Measurements from ENCODE around the gene SLC24A4. TPM values are rescaled to one million over a fixed set of nuclear protein-coding genes. Genes with fewer than 3 reads are reported as not detected.
A peak's percentile ranks its signal among the peaks of the same experiment; 100 is the strongest.

The SLC24A4 gene
- total RNA-seq, 2 donors from 2014 or later, result 0.09 to 0.25 TPM

DNA sequence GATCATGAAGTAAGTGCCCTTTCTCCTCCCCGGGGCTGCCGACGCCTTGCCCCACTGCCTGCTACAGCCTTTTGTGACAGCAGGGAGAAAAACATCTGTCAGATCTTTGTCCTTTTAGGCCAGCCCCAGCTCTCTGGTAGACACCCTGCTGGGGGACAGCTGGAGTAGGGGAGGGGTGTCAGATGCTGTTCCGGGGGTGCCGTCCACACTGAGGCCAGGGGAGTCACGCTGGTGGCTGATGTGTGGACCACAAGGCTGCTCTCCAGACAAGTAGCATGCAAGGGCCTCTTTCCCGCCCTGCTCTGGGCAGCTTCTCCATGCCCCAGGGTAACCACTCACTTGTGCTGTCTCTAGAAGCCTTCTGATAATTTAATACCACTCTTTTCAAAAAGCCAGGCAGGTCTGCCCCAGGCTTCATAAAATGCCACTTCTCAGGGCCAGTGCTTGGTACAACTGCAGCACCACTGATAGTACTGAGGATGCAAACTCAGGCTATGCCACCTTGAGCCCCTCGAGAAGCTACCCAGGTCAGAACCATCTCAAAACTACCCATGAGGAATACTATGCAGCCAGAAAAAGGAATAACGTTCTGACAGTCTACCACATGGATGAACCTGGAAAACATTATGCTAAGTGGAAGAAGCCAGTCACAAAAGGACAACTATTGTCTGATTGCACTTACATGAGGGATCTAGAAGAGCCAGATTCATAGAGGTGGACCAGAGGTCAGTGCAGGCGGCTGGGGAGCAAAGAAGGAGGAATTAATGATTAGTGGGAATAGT lies 124.6 kb downstream of the SLC24A4 start:
- DNase-seq (no peak), ATAC-seq (no peak)
- intact Hi-C loops (cut with DNase I, micrococcal nuclease), result no loop called here

GRCh38 chr14:92448786-92449185 lies 125.8 kb downstream of the SLC24A4 start:
- DNase-seq (no peak), ATAC-seq (no peak)
- intact Hi-C loops (cut with DNase I, micrococcal nuclease), result no loop called here

DNA sequence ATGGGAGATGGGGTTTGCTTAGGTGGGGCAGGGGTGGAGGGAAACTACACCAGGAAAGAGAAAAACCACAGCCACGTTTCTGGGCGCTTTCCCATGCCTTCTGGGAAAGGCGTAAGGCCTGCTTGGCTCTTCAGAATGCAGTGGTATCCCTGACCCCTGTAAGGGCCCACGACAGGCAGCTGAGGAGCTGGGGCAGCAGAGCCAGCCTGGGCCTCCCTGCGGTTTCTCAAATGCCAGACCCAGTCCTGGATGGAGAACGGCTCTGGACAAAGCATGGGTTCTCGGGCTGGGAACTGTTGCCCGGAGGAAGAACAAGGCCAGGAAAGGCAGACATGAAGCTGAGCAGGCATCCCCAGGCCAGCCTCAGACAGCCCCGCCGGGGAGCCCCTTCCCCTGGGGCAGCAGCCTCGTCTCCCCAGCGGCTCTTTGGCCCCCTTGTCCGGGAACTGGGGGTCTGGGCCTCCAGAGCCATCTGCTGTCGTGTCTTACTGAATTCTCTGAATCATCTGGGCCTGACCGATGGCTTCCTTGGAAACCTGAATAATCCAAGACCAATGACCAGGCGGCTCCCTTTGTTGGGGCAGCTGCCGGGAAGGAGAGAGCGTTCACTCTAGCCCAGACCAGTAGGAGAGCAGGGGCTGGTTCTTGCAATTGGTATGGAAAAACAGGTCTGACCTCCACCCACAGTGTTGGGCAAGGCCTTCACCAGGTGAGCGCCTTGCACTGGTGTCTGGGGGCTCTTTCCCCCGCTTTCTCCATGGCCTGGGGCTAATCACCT lies 126.6 kb downstream of the SLC24A4 start:
- DNase-seq, result no peak
- intact Hi-C loops (cut with DNase I, micrococcal nuclease), result no loop called here
- no peak for ATAC-seq

- intact Hi-C loops (cut with DNase I, micrococcal nuclease), result no loop called here
- DNase-seq (no peak), ATAC-seq (no peak)
These were observed 127.5 kb downstream of the SLC24A4 start for GRCh38 chr14:92450351-92451070.

DNA sequence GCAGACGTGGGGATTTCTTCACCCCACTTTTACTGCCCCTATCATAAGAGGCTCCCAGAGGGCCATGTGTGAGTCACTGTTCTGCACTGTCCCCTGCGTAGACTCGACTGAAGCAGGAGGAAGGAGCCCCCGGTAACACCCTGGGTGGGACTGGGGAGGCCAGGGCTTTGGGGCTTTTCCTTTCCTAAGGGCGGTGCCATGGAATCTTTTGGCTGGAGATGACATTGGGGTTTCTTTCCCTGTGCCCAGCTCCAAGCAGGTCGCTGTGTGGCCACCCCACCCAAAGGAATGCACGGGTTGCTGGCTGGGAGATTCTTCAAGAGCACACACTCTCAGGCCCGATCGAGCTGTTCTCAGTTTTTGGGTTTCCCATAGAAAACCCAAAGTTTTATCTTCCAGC lies 128.3 kb downstream of the SLC24A4 start:
- intact Hi-C loops (cut with DNase I, micrococcal nuclease), result no loop called here
- no peak for DNase-seq
- ATAC-seq, result no peak

GRCh38 chr14:92451755-92452154 lies 128.8 kb downstream of the SLC24A4 start:
- intact Hi-C loops (cut with DNase I, micrococcal nuclease), result no loop called here
- ATAC-seq (no peak), DNase-seq (no peak)

DNA sequence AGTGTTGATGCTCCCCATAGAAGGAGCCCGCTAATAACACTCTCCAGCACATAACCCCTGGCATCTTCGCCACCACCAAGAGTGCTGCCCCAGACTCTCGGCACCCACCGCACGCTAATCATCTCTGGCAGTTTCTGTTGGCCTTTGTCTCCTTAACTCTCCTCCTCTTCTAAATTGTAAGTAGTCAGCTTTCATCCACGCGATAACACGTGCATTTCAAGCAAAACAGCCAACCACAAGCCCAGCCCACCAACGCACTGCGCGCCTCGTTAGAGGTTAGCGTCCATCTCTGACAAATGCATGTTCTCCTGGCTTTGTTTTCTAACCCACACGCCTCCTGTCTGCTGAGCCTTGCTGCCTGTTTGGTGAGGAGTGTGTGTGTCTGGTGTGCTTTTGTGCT lies 129.5 kb downstream of the SLC24A4 start:
- DNase-seq (no peak), ATAC-seq (no peak)
- intact Hi-C loops (cut with DNase I, micrococcal nuclease), result no loop called here

GRCh38 chr14:92453691-92454090 lies 130.7 kb downstream of the SLC24A4 start:
- DNase-seq (no peak), ATAC-seq (no peak)
- intact Hi-C loops (cut with DNase I, micrococcal nuclease), result no loop called here

- DNase-seq (no peak), ATAC-seq (no peak)
- intact Hi-C loops (cut with DNase I, micrococcal nuclease), result no loop called here
These were observed 132.3 kb downstream of the SLC24A4 start for GRCh38 chr14:92455231-92455630.

DNA sequence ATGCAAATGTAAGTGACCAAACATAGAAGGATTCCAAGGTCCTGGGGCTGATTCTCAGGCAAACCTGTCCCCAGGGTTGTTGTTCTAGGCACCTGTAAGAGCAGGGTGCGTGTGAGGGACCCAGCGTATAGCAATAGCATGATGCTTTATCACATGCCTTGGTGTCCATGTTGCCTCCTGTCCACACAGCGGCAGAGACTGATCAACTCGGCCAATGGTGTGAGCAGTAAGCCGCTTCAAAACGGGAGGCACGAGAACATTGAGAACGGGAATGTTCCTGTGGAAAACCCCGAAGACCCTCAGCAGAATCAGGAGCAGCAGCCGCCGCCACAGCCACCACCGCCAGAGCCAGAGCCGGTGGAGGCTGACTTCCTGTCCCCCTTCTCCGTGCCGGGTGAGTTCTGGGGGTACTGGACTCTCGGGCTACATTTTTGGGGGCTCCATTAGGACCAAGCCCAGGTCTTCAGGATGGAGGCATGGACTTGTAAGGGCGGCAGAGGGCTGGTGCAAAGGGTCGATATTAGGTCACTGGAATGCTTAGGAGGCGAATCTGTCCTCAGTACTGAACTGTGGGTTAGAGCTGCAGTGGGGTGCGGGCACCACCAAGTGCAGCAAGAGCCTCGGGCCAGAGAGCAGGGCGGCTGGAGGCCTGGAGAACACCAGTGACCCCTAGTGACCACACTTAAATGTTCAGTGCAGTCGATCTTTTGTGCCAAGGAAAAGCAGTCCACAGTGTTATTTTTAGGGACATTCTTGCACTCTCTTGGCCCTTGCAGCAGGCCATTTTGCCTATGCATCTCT lies 133.4 kb downstream of the SLC24A4 start:
- DNase-seq, result peak in 1 of 2 donors; percentile 41
- ATAC-seq, result peak; percentile 79
- intact Hi-C loops (cut with DNase I, micrococcal nuclease), result no loop called here

- no peak for DNase-seq
- intact Hi-C loops (cut with DNase I, micrococcal nuclease), result no loop called here
- ATAC-seq, result no peak
These were observed 134.1 kb downstream of the SLC24A4 start for GRCh38 chr14:92457016-92457565.

DNA sequence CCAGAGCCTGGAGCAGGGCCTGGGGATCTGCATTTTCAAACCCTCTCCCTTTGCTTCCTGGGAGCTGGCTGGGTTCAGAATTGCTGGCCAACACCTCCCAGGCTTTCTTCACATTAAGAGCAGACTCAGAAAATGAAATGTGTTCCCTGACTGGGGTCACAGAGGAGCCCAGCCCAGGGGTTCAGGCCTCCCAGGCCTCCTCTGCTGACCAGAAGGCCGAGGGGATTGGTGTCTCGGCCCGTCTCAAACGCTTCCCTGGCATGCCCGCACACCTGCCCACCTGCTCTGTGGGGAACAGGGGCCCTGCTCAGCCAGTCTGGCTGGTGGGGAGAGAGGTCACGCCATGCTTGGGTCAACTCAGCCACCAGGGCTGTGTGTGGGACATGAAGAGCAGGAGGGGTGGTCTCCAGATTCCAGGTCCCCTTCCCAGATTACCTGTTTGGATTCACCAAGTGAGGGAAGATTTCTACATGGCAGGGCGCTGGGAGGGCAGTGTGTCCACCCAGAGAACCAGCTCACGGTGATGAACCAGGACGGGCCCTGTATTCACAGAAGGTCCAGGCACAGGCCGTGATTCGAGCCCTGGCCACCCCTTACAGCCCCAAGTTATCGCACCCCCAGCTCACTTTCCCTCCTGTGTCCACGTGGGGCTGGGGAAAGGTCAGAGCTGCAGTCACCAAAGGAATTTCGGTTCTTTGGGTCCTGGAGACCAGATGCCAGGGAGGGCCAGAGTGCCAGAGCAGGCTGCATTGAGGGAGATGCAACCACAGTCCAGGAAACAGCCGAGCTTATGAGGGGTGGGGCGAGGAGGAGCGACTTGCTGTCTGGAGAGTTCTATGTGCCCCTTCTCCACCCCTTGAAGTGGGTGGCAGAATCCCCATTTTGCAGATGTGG lies 135.4 kb downstream of the SLC24A4 start:
- DNase-seq (no peak), ATAC-seq (no peak)
- intact Hi-C loops (cut with DNase I, micrococcal nuclease), result no loop called here

DNA sequence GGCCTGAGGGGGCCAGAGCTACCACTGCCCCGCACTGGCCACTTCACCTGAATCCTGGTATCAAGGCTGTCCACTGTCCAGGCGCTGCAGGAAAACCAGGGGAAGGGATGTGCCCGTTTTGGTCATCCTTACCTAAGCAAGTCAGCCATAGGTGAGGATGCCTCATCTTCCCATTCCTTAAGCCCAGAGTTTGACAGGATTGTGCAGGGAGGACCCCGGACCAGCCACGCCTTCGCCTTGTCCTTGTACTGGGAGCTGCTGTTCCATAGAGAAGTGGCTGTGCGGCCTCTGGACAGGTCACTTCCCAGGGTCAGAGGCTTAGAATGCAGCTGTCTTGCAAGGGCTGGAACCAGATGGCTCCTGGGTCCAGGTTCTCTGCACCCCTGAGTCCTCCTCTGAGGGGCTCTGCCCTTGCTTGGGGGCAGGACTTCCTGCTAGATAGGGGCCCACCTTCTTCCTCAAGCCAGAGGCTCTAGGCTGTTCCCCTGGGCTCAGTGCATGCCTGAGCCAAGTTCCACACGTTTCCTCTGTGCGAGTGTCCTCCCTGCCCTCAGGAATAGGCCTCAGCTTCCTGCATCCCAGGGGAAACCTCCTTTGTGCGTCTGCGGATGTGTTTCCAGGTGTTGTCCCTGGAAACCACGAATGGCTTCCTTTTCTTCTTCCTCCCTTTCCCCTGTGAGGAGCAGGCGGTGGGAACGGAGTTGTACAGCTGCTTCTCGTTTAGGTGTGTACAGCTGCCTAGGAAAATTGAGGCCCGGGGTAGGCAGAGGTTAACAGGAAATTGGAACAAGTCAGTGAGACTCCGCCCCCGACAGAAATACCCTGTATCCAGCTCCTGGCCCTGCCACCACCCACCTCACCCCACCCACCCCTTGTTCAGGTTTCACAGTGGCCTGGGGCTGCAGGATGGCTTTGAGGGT lies 136.3 kb downstream of the SLC24A4 start:
- ATAC-seq, result no peak
- no peak for DNase-seq
- intact Hi-C loops (cut with DNase I, micrococcal nuclease), result no loop called here

GRCh38 chr14:92459950-92460421 lies 137.0 kb downstream of the SLC24A4 start:
- DNase-seq (no peak), ATAC-seq (no peak)
- intact Hi-C loops (cut with DNase I, micrococcal nuclease), result no loop called here

DNA sequence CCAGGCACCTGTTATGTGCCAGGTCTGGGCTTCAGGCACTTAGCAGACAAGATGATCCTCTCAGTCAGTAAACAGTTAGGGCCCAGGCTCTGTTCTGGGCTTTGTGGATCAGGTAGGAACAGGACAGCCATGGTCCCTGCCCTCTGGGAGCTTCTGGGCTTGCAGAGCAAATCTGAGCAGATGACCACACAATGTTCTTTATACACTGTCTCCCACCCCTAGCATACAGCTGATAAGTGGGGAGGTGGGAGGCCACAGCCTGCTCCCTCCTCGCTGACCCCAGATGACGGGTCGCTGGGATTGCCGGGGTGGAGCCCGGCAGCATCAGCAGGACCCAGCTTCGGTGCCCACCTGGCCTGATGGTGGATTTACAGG lies 137.6 kb downstream of the SLC24A4 start:
- intact Hi-C loops (cut with DNase I, micrococcal nuclease), result no loop called here
- DNase-seq (no peak), ATAC-seq (no peak)

GRCh38 chr14:92460916-92461579 lies 138.1 kb downstream of the SLC24A4 start:
- DNase-seq, result peak; percentile 20 to 22
- intact Hi-C loops (cut with DNase I, micrococcal nuclease), result no loop called here

More at GRCh38 chr14:92460916-92461579, 138.1 kb downstream of the SLC24A4 start:
- peak; percentile 49 for ATAC-seq
